HG02870 (cell line): ENCODE results near the gene PDCD1.

Experiments used
- ATAC-seq: cut with Tn5 transposase; IDR thresholded peaks from one replicate; pipeline ENCODE4 v1.9.1; 2021; ENCODE audit warnings: mild to moderate bottlenecking, moderate library complexity; ENCODE audit not compliant: unreplicated experiment

The PDCD1 gene

DNA sequence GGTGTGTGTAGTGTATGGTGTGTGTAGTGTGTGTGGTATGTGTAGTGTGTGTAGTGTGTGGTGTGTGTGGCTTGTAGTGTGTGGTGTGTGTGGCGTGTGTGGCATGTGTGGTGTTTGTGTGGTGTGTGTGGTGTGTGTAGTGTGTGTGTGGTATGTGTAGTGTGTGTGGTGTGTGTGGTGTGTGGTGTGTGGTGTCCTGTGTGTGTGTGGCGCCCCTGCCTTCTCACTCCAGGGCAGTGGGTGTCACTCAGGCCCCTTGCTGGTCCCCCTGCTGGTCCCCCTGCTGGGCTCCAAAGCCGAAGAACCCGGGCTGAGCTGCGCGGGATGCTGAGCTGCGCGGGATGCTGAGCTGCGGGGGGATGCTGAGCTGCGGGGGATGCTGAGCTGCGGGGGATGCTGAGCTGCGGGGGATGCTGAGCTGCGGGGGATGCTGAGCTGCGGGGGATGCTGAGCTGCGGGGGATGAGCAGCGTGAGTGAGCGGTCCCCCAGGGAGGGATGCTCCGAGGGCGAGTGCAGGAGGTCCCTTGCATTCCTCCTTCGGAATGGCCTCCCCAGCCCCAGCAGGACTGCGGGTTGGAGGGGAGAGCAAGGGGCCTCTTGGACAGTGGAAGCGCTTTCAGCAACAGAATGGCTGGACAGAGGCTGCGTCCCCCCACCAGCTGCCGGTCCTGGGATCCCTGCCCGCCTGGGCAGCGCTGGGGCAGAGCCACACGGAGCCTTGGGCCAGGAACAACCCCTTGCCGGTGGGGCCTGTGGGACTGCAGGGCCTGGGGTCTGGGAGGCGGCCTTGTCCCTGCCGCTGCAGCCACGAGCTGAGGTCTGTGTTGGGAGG is 7.5 kb upstream of the PDCD1 start:
- no peak for ATAC-seq

DNA sequence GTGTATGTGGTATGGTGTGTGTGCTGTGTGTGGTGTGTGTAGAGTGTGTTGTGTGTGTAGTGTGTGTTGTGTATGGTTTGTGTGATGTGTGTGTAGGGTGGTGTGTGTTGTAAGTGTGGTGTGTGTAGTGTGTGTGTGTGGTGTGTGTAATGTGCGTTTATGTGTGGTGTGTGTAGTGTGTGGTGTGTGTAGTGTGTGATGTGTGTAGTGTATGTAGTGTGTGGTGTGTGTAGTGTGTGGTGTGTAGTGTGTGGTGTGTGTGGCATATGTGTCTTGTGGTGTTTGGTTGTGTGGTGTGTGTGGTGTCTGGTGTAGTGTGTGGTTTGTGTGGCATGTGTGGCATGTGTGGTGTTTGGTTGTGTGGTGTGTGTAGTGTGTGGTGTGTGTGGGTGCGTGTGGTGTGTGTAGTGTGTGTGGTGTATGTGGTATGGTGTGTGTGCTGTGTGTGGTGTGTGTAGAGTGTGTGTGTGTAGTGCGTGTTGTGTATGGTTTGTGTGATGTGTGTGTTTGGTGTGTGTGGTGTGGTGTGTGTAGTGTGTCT is 6.8 kb upstream of the PDCD1 start:
- no peak for ATAC-seq

DNA sequence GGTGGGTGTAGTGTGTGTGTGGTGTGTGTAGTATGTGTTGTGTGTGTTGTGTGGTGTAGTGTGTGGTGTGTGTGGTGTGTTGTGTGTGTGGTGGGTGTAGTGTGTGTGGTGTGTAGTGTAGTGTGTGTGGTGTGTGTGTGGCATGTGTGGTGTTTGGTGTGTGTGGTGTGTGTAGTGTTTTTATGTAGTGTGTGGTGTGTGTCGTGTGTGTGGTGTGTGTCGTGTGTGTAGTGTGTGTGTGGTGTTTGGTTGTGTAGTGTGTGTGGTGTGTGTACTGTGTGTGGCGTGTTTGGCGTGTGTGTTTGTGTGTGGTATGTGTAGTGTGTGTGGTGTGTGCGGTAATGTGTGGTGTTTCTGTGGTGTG is 6.1 kb upstream of the PDCD1 start:
- ATAC-seq: no peak

DNA sequence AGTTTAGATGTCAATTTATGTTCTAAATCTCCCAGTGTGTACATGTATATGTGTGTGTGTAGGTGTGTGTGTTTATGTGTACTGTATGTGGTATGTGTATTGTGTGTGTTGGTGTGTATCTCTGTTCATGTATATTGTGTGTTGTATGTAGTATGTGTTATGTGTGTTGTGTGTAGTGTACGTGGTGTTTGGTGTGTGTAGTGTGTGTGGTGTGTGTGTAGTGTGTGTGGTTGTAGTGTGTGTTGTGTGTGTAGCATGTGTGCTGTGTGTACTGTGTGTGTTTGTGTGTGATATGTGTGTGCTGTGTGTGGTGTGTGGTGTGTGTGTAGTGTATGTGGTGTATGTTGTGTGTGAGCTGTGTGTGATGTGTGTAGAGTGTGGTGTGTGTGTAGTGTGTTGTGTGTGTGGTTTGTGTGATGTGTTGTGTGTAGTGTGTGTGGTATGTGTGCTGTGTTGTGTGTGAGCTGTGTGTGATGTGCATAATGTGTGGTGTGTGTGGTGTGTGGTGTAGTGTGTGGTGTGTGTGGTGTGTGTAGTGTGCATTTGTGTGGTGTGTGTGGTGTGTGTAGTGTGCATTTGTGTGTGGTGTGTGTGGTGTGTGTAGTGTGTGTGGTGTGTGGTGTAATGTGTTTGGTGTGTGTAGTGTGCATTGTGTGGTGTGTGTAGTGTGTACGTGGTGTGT is 5.6 kb upstream of the PDCD1 start:
- no peak for ATAC-seq

DNA sequence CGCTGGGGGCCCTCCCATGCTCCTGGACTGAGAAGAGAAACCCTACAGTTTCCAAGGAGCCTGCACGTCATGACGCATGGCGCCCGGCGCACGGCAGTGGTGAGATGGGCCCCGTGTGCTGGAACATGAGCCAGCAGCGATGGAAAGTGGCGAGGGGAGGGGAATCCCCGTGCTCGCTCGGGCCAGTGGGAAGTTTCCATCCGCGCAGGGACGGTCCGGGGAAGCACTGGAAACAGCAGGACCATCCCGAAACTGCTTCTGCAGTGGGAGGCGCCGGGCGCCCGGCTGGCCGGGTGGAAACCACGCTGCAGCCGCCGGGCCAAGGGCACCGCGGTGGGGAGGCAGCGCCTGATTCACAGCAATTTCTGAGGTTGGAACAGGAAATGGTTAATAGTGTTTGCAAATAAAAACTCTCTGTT is 4.9 kb upstream of the PDCD1 start:
- no peak for ATAC-seq

DNA sequence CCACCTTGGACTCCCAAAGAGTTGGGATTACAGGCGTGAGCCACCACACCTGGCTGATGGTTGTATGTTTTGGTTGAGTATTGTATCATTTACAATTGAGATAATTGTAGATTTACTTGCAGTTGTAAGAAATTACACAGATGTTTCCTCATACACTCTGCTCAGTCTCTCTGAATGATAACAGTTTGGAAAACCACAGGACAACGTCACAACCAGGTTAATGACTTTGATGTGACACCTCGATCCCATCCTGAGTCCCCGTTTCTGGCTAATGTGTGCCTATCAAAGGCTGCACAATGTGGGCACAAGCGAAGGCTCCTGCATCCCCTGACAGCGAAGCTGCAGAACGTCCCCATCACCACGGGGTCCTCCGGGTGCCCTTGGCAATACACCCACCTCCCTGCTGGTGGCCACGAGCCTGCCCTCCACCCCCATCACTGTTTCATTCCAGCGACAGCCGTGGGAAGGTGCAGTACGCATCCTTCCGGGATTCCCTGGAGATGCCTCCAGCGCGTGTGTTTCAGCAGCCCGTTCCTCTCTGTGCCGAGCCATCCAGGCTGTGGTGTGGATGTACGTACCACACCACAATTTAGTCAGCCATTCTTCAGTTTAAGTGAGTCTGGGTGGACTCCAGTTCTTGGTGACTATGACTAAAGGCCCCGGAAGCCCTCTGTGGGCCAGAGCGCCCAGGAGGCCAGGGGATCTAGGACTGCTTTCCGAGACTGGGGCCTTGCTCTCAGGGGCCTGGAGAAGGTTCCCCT is 4.3 kb upstream of the PDCD1 start:
- no peak for ATAC-seq

DNA sequence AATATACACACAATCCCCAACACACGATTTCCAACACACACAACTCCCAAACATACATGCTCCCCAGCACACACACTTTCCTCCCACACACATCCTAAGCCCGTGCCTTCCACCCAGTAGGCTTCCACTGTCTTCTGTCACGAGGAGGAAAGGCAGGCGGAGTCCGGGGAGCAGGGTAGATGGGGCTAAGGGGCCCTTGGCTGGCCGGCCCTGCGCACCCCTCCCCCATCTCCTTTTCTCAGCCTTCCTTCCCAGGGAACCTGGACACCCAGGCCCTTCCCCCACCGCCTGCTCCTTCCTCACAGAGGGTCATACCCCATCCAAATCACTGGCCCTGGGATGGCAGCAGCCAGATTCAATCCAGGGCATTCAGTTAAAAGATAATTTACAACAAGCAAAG is 3.4 kb upstream of the PDCD1 start:
- no peak for ATAC-seq

DNA sequence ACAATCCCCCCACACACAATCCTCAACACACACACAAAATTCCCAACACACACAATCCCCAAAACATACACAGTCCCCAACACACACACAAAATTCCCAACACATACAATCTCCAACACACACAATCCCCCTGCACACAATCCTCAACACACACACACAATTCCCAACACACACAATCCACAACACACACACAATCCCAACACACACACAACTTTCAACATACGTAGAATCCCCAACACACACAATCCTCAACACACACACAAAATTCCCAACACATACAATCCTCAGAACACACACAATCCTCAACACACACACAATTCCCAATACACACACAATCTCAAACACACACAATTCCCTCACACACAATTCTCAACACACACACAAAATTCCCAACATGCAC is 2.6 kb upstream of the PDCD1 start:
- no peak for ATAC-seq

GRCh38 chr2:241860184-241861078 is 1.7 kb upstream of the PDCD1 start:
- no peak for ATAC-seq

DNA sequence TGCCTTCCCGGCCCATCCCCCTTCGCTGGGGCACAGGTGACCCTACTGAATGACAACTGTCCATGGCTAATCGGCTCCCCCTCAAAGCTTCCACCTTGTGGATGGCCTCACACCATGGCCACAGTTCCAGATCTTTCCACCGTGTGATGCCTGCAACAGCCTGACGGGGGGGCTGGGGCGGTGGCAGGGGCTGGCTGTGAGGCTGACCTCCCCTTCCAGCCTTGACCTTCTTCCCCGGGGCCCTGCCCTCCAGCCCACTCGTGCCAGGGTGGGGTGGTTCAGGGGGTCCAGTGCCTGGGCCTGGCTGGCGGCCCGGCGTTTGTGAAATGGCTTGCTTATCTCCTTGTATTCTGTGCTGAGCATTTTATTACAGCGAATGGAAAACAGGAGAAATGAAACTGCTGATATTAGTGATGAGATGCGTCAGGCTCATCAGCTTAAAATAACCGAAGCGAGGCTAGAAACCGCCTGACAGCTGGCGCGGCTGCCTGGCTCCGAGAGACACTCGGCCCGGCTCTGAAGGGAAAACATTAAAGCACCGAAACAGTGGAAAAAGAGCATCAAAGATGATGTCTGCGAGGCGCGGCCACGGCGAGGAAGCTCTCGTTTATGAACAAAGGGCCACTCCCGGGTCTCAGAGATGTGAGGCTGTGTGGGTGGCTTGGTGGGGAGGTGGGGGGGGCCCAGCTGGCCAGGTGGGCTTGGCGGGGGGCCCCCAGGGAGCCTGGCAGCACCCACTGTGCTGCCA is 916 bp upstream of the PDCD1 start:
- peak; percentile 41 for ATAC-seq

- peak; percentile 8 for ATAC-seq
Measured at GRCh38 chr2:241859017-241859435, 332 bp upstream of the PDCD1 start.

GRCh38 chr2:241857572-241858121 is 1.0 kb downstream of the PDCD1 start:
- ATAC-seq: no peak

- ATAC-seq: no peak
Measured at GRCh38 chr2:241857041-241857541, 1.6 kb downstream of the PDCD1 start.

- ATAC-seq: no peak
Measured at GRCh38 chr2:241855888-241856422, 2.7 kb downstream of the PDCD1 start.

- ATAC-seq: no peak
Measured at GRCh38 chr2:241855245-241855887, 3.3 kb downstream of the PDCD1 start.

GRCh38 chr2:241854342-241855244 is 4.1 kb downstream of the PDCD1 start:
- no peak for ATAC-seq

DNA sequence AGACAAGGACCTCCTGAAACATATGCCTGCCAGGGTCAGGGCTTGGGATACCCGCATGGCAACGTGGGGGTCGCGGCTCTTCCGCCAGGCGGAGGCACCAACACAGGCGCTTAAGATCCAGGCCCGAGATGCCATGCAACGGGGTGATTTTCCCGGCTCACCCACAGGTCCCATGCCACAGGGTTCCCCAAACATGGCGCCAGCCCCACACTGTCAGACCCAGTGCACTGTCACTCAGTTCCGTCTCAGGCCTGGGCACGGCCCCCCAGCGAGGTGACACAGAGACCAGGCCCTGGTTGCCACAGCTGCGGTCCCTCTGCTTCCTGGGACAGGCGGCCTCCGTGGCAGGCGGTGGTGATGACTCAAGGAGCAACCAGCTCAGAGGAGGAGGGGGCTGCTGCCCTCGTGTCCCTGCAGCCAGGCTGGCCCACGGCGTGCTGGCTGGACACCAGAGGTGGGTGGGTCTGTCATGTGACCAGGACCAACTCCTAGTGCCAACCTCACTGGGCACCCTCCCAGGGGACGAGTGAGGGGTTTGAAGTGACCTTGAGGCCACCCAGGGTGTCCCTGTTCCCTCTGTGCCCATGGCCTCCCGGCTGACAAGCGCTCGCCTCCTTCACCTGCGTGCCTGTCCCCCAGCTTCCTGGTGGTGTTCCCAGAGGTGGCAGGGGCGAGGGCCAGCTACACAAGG is 4.9 kb downstream of the PDCD1 start:
- no peak for ATAC-seq
